NCI-H2227 treated with DMSO at 0.1 percent for 48 hours (cell line): ENCODE data around the gene MARCKSL1.
A peak's percentile ranks its signal among the peaks of the same experiment; 100 is the strongest.
"Not testable (repeated sequence)": the region's sequence is repeated elsewhere in the genome, so short reads cannot be mapped to it uniquely, and the experiment has no call there.

Experiments used
- DNase-seq: peaks from one replicate; lab custom pipeline; 2025; lab: John Stamatoyannopoulos, UW

MARCKSL1 gene

DNA sequence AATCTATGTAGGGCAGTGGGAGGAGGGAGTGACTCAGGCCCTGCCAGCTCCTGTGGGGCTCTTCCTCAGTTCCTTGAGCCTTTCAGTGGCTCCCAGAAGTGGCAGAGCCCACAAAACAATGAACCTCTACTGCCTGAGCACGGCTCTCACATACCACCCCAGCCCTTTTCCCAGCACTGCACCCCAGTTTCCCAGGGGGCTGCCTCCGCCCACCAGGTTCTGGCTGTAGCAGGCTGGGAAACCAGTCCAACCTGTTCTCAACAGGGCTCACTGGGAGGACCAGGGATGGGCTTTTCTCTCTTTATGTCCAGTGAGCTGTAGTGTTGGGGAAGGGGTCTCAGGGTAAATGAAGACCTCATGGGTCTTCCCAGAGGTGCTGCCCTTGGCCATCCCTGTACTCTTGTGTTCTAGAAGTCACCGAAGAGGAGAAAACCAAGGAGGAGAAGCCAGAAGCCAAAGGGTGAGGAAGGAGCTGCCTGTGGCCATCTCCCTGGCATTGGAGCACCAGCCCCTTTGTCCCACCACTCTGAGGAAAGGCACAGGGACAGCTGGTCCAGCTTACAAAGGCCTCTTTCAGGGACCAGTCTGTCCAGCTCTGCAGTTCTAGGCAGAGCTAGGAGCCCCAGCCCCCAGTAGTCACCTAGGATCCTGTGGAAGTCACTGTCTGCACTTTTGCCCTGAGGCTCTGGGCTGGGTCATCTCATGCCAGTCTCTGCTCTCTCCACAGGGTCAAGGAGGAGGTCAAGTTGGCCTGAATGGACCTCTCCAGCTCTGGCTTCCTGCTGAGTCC, 3.5 kb downstream of the MARCKSL1 start:
- no peak for DNase-seq

DNA sequence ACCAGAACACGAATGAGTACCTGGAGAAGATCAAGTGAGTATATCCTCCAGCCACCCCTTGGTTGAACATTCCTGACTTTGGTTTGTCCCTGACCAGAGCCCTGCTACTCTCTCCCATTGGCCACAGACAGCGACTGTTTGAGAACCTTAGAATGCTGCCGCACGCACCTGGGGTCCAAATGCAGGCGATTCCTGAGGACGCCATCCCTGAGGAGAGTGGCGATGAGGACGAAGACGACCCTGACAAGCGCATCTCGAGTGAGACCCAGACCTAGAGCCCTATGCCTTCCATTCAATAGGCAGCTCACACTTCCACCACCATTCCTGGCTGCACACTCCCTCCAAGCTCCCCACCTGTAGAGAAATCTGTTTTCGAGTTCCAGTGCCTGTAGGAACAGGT, 4.5 kb downstream of the MARCKSL1 start:
- no peak for DNase-seq

DNA sequence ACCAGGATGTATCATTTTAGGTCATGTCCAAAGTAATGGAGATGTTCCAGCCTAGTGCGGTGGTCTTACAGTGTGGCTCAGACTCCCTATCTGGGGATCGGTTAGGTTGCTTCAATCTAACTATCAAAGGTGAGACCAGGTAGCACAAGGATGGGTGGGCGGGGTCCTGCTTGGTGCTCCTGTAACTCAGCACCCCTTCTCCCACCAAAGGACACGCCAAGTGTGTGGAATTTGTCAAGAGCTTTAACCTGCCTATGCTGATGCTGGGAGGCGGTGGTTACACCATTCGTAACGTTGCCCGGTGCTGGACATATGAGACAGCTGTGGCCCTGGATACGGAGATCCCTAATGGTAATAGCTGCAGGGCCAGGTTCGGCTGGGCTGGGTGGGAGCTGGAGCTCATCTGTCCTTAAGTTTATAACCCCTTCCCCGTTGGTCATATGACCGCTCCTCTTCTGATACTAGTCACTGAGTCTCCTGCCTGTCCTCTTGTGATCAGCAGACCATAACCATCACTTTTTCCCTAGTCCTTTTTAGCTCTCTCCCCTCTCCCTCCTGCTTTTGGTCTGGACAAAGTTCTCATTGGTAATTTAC, 5.4 kb downstream of the MARCKSL1 start:
- no peak for DNase-seq

DNA sequence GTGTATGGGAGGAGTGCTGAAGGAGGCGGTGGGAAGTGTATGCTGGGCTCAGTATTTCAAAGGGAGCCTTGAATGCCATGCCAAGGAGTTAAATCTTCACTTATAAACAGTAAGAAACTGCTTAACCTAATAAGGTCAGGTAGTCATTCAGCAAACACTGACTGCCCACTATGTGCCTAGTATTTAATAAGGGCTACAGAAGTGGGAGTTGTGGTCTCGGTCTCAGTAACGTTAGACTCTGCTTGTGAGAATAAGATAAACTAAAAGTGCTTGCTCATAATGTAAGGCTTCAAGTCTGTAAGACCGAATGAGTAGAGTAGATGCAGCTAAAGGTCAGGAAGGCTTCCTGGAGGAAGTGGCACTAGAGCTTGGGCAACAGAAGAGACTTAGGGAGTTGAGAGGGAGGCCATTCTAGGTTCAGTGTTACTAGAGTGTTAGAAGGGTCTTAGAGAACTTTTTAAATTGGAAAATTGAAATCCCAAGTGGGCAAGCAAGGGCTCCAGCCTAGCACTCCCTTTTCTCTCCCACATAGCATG, 6.0 kb downstream of the MARCKSL1 start:
- no peak for DNase-seq

DNA sequence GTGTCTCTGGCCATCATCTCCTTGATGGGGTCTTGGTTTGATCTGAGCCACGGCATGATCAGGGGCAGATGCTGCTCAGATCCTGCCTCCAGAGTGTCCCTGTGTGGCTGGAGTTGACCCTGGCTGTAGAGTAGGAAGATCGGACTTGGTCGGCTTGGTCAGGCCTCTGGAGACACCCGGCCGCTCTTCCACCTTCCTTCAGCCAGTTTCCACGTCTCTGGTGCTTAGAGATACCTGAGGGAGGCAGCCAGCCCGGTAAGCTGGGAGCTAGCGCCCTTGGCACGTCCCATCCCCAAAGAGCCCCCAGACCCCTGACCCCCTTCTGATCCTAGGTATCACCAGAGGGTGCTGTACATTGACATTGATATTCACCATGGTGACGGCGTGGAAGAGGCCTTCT, 8.8 kb downstream of the MARCKSL1 start:
- DNase-seq: no peak

DNA sequence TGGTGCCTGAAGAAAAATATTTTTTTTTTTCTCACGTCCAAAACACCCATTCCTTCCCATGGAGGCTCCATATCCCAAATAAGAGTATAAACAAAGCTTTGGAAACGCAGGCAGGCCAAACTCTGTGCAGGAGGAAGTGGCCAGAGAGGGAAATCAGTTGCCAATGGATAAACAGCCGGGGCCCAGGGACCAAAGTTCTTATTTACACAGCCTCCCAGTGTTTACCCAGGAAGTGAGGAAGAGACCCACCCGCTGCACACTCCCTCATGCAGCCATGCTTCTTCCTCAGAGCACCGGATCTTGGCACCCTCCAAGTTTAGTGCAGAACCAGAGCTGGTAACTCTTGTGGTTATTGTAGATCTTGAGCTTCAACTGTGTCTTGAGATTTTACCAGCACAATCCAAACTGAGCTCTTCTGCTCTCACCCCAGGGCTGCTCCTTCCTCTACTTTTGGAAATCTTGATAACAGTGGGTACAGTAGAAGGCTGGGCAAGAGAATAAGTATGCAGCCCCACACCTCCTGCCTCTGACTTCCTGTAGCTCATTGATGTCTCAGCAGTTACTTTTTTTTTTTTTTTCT, 14.2 kb downstream of the MARCKSL1 start:
- no peak for DNase-seq

DNA sequence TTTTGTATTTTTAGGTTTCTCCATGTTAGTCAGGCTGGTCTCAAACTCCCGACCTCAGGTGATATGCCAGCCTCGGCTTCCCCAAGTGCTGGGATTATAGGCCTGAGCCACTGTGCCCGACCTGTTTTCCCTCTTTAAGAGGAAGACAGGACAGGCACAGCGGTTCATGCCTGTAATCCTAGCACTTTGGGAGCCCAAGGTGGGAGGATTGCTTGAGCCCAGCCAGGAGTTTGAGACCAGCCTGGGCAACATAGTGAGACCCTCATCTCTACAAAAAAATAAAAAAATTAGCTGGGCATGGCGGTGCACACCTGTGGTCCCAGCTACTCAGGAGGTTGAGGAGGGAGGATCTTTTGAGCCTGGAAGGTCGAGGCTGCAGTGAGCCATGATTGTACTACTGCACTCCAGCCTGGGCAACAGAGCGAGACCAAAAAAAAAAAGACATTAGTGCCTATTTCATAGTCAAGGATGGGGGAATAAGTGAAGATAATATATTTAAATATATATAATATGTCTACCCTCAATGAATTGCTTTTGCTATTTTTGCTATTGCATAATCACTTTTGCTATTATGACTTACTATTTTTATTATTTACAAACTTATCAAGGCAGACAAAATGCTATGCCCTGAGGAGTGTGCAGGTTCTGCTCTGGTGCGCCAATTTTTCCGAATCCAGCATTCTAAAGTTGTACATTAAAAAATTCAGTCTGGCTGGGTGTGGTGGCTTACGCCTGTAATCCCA, 17.7 kb downstream of the MARCKSL1 start:
- no peak for DNase-seq

DNA sequence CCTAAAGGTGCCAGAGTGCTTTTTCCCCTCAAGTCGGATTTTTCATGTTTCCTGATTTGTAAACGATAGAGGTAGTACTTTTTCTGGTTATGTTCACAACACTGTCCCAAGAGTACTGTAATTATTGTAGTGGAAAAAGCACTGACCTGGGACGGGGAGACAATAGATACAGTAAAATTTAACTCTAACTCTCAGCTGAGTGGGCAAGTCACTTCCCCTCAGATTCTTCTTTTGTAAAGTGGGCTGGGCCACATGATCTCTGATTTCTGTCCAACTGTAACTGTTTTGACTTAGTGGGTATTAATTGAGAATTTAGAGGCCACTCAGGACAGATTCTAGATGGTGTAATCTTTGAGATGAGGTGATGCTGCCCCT, 19.1 kb downstream of the MARCKSL1 start:
- no peak for DNase-seq

DNA sequence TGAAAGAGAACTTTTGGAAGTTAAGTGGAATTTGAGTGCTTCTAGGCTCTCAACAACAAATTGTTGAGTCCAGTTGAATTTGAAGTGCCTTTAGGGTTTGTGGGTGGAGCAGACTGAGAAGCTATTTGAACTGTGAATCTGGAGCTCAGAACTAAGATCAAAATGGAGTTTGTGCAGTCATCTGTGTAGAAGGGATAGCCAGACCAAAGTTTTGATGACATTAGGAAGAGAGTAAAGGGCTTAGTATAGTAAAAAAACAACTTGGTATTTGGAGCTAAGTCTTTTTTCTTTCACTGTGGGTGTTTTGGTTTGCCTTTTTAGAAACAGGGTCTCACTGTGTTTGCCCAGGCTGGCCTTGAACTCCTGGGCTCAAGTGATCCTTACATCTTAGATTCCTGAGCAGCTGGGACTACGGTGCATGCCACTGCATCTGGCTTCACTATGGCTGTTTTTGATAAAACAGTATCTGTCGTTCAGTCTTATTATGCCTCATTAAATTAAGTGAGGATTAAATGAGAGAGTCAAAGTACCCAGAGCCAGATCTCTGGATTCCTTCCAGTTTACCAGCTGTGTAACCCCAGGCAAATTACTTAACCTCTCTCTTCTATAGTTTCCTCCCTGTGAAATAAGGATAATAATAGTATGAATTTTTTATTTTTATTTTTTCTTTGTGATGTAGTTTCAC, 24.2 kb downstream of the MARCKSL1 start:
- DNase-seq: no peak

DNA sequence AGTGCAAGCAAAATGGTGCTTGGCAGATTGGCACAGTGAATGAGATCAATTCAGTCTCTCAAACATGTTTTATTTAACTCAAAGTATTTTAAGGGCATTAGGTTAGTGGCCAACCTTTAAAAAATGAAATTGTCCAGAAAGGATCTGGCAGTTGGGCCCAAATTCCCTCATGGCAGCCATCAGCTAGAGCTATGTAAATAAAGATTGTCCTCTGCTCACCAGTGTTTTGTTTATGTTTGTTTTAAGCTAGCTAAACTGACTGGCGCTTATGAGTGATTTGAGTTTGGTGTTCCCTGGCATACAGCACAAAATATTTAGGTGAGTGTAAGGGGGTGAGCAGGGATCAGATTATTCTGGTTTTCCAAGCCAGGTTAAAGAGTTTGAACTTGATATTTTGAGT, 26.1 kb downstream of the MARCKSL1 start:
- no peak for DNase-seq

DNA sequence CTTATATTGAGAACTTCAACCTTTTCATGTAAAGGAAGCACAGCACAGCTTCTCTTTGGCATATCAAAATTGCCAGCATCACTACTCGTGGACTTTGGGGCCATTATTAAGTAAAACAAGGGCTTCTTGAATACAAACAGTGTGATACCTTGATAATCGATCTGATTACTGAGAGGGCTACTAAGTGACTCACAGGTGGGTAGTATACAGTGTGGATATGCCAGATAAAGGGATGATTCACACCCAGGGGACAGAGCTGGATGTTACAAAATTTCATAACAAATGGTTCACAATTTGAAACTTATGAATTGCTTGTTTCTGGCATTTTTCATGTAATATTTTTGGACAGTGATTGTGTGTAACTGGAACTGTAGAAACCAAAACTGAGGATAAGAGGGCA, 28.7 kb downstream of the MARCKSL1 start:
- no peak for DNase-seq

DNA sequence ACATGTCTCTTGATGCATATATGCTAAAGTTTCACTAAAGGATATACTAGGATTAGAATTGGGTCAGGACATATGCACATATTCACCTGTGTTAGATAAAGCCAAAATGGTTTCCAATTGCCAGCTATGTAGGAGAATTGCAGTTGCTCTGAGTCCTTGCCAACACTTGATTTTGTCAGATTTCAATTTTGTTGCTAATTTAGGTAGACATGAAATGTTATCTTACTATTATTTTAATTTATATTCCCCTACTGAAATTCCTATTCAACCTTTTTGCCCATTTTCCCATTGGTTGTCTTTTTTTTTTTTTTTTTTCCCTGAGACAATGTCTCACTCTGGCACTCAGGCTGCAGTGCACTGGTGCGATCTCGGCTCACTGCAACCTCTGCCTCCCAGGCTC, 30.7 kb downstream of the MARCKSL1 start:
- no peak for DNase-seq

DNA sequence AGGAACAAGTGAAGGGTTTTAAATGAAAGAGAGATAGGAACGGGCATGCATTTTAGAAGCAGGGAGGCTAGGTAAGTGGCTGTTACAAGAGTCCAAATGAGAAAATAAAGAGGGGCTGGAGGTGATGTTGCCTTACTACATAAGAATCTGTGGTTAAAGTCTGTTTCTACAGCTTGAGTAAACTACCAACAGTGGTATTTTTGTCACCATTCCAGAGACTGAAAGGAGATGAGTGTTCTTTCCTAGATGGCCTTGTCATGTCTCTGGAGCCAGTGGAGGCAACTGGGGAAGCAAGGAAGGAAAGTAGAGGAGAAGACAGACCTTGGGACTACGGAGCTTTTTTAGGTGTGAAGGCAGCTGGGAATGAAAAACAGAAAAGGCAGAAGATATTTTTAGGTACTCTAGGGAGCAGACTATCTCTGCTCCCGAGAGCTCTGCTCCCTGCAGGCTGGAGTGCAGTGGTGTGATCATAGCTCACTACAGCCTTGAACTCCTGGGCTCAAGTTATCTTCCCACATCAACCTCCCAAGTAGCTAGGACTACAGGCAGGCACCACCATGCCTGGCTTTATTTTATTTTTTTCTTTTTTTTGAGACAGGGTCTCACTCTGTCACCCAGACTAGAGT, 31.9 kb downstream of the MARCKSL1 start:
- no peak for DNase-seq

DNA sequence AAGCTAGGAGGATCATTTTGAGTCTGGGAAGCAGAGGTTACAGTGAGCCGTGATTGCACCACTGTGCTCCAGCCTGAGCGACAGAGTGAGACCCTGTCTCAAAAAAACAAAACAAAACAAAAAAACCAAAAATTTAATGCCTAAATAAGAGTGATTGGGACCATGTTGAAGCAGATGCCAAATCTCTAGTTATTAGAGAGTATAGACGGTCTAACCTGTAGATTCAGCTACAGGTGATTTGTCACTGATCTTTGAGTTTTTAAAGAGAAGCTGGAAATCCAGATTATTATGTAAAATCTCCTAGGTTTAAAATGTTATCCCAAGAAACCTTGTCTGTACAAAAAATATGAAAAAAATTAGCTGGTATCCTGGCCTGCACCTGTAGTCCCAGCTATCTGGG, 32.7 kb downstream of the MARCKSL1 start:
- DNase-seq: no peak

DNA sequence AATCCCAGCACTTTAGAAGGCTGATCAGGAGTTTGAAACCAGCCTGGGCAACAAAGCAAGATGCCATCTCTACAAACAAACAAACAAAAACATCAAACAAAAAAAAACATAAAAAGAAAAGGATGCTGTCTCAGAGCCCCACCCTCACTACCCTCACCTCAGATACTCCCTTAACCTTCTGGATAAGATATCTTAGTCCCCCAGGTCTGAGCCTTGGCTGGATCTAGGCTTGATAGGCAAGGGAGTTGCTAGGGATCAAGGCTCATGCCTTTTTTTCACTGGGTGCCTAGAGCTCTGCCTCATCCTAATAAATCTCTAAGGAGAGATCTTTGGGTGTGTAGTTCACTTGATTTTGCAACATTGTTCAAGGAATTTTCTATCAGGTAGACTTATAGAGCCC, 36.7 kb downstream of the MARCKSL1 start:
- no peak for DNase-seq

DNA sequence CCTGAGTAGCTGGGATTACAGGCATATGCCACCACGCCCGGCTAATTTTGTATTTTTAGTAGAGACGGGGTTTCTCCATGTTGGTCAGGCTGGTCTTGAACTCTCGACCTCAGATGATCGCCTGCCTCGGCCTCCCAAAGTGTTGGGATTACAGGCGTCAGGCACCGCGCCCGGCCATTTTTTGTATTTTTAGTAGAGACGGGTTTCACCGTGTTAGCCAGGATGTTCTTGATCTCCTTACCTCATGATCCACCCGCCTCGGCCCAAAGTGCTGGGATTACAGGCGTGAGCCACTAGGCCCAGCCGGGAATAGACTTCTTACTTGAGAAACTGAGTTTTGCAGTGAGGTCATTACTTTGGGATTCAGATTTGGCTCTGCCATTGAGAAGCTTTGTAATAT, 37.8 kb downstream of the MARCKSL1 start:
- DNase-seq: not testable (repeated sequence)

DNA sequence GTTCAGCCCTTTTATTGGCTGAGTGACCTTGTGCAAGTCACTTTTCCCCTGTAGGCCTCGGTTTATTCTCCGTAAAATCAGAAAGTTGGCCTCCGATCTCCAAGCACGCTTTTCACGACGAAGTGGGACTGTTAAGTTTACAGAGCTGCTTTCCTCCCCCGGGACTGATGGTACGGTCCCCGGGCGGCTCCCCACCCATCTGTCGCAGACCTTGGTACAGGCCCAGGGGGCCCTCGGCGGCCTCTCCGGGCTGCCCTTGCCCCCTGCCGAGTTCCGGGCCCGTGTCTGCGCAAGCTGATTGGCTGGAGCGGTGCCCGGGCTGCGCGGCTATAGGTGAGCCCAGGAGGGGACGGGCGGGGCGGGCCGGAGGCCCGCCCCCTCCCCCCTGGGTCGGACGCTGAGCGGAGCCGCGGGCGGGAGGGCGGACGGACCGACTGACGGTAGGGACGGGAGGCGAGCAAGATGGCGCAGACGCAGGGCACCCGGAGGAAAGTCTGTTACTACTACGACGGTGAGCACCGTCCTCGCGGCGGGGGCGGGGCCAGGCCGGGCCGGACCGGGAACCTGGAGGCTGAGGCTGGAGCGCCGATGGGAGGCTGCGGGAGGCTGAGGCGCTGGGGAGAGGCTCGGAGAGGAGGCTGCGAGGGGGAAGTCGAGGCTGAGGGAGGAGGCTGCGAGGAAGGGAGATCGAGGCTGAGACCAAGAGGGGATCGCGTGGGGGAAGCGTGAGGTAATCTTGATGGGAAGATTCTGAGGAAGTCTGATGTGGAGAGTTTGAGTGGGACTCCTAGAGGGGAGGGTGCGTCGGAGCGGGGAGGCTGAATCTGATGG, 44.1 kb downstream of the MARCKSL1 start, which contains the start of gene HDAC1:
TSS of gene HDAC1 (plus strand) at position 376 of the 831 bp plus-strand sequence. CDS start at position 463, 87 bp downstream.
- peak; percentile 89 for DNase-seq

DNA sequence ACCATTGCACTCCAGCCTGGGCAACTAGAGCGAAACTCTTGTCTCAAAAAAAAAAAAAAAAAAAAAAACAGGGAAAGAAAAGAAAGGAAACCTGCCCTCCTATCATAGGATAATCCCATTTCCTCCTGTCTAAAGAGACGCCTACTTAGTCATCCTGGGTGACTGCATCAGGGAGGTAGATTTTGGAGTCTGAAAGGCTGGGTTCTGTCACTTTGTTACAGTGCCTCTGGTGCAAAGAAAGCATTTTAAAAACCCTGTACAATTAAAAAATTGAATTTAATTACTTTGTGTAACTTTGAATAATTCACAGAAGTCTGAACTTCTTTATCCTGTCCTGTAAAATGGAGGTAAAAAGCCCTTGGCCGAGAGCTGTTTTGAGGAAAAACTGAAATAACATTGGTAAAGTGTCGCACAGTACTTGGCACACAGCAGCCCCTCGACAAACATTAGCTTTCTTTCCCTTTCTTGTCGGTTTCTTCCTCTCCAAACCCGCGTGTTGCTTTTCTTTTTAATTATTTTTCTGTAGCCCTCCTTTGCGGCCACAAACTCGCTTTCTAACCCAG, 44.8 kb downstream of the MARCKSL1 start:
- DNase-seq: no peak

DNA sequence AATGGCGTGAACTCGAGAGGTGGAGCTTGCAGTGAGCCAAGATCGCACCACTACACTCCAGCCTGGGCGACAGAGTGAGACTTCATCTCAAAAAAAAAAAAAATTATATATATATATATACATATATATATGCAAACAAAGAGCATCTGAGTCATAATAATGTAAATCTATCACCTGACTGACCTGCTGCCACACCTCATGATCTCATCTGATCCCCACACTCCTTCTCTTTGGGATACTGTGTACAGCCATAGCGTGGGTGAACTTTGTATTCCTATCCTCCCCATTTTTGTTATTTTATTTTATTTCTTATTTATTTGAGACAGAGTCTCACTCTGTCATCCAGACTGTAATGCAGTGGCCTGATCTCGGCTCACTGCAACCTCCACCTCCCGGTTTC, 46.8 kb downstream of the MARCKSL1 start:
- no peak for DNase-seq

DNA sequence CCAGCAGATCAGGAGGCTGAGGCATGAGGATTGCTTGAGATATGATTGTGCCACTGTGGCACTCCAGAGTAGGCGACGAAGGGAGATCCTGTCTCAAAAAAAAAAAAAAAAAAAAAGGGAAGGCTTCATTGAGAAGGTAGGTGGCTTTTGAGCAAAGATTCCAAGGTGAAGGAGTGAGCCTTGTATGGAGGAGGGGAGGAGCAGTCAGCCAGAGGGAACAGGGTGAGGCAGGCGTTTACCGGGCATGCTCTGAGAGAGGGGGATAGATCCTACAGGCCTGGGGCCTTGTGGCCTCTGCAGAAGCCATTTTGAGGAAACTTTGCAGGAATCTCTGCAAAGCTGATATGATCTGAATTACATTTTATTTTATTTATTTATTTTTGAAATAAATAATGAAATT, 49.3 kb downstream of the MARCKSL1 start:
- no peak for DNase-seq
